HCT116 (cell line): Measurements from ENCODE around the gene TCF23. TPM values are rescaled to one million over a fixed set of nuclear protein-coding genes. Genes with fewer than 3 reads are reported as not detected.
A peak's percentile ranks its signal among the peaks of the same experiment; 100 is the strongest.

Source experiments
- ATAC-seq: fragments of 200-7000 bp; cut with Tn5 transposase; 2 replicates; pipeline ENCODE4 v1.9.1; 2020; ENCODE audit warnings: mild to moderate bottlenecking, moderate library complexity
- BruUV-seq: library from RNA; stranded (reverse); fragments of 400-500 nt; replicated peaks from 2 replicates; lab custom pipeline; 2021; lab: Mats Ljungman, UMichigan
- CTCF ChIA-PET: fragments of 300-600 bp; sonication (Branson Sonifier 250); formaldehyde crosslinking; loops from one replicate; lab custom pipeline; 2021; ENCODE audit warnings: antibody characterized with exemption; lab: Charles Lee
- POLR2A ChIA-PET: fragments of 300-600, 350-600 bp; sonication (Branson Sonifier 250); formaldehyde crosslinking; loops from one replicate; lab custom pipeline; 2021; ENCODE audit warnings: antibody characterized with exemption; lab: Charles Lee
- RAD21 ChIA-PET, 2 experiments: fragments of 300-600 bp; sonication (Branson Sonifier 250); formaldehyde crosslinking; loops; one replicate each; lab custom pipeline; 2023; ENCODE audit warnings: low total read pairs in 2 of 2; ENCODE audit not compliant: uncharacterized antibody in 2 of 2, unreplicated experiment in 2 of 2, low non-redundant PET in 1 of 2; lab: Charles Lee
- DNase-seq: peaks from one replicate; pipeline ENCODE4 v3.0.0-alpha.2; 2010; ENCODE audit warnings: low read depth, low spot score
- H2AFZ ChIP-seq: fragments of 200-600 bp; shearing (Covaris generic), sonication (generic); 2 replicates; pipeline ENCODE4 v1.6.1; 2017; ENCODE audit warnings: low read depth, mixed run types, mixed read lengths, antibody characterized with exemption, low read length; ENCODE audit not compliant: poor library complexity, severe bottlenecking
- H3K27ac ChIP-seq: 2 replicates; pipeline ENCODE4 v1.5.1; 2012; ENCODE audit warnings: low read depth, low read length
- H3K27me3 ChIP-seq: fragments of 200-600 bp; sonication (generic); 2 replicates; pipeline ENCODE4 v1.6.1; 2016; ENCODE audit warnings: mixed run types, low read length, mixed read lengths; ENCODE audit not compliant: insufficient read depth
- H3K36me3 ChIP-seq, 2 experiments: fragments of 200-500 bp in 1 of 2; fragments of 200-600 bp in 1 of 2; sonication (Bioruptor generic) in 1 of 2; sonication (generic) in 1 of 2; 2 replicates each; pipeline versions ENCODE4 v1.5.1 to v1.6.1; 2014 to 2016; ENCODE audit warnings: low read length in 2 of 2, inconsistent platforms in 1 of 2, mixed read lengths in 1 of 2, mixed run types in 1 of 2; ENCODE audit not compliant: insufficient read depth in 2 of 2, control insufficient read depth in 1 of 2
- H3K4me1 ChIP-seq, 2 experiments: fragments of 200-600 bp in 1 of 2; sonication (generic) in 1 of 2; 2 replicates each; pipeline versions ENCODE4 v1.5.1 to v1.6.1; 2012 to 2017; ENCODE audit warnings: low read length in 2 of 2, inconsistent platforms in 1 of 2, mild to moderate bottlenecking in 1 of 2, mixed read lengths in 1 of 2, mixed run types in 1 of 2, moderate library complexity in 1 of 2; ENCODE audit not compliant: insufficient read depth in 2 of 2, control insufficient read depth in 1 of 2
- H3K4me2 ChIP-seq: fragments of 200-600 bp; sonication (generic); 2 replicates; pipeline ENCODE4 v1.6.1; 2017; ENCODE audit warnings: mixed run types, low read length, mixed read lengths
- H3K4me3 ChIP-seq, 2 experiments: fragments of 200-600 bp in 1 of 2; sonication (generic) in 1 of 2; replicated peaks in 1 of 2; 2 replicates each; pipeline ENCODE4 v1.5.1; 2011 to 2016; ENCODE audit warnings: low read length in 2 of 2, control low read depth in 1 of 2, low read depth in 1 of 2, mild to moderate bottlenecking in 1 of 2, mixed read lengths in 1 of 2, mixed run types in 1 of 2
- H3K79me2 ChIP-seq: fragments of 200-600 bp; sonication (generic); 2 replicates; pipeline ENCODE4 v1.6.1; 2017; ENCODE audit warnings: mild to moderate bottlenecking, mixed run types, low read length, moderate library complexity, mixed read lengths; ENCODE audit not compliant: insufficient read depth
- H3K9ac ChIP-seq: fragments of 200-600 bp; sonication (generic); 2 replicates; pipeline ENCODE4 v1.6.1; 2016; ENCODE audit warnings: low read length, mixed read lengths
- H3K9me2 ChIP-seq: fragments of 200-600 bp; sonication (generic), shearing (Covaris generic); 2 replicates; pipeline ENCODE4 v1.6.1; 2017; ENCODE audit warnings: mixed run types, mild to moderate bottlenecking, moderate library complexity; ENCODE audit not compliant: insufficient read depth
- H3K9me3 ChIP-seq, 2 experiments: fragments of 200-500 bp in 1 of 2; fragments of 200-600 bp in 1 of 2; sonication (Bioruptor generic) in 1 of 2; sonication (generic) in 1 of 2; 2 replicates each; pipeline ENCODE4 v1.6.1; 2014 to 2017; ENCODE audit warnings: low read length in 2 of 2, mixed read lengths in 2 of 2, inconsistent platforms in 1 of 2, low read depth in 1 of 2, mild to moderate bottlenecking in 1 of 2, mixed run types in 1 of 2, moderate library complexity in 1 of 2; ENCODE audit not compliant: control insufficient read depth in 1 of 2, insufficient read depth in 1 of 2
- H4K20me1 ChIP-seq: fragments of 200-600 bp; sonication (generic), shearing (Covaris generic); 2 replicates; pipeline ENCODE4 v1.6.1; 2017; ENCODE audit warnings: mixed run types, mild to moderate bottlenecking, moderate library complexity; ENCODE audit not compliant: insufficient read depth
- CBX3 ChIP-seq: IDR thresholded peaks from 2 replicates; pipeline ENCODE4 v1.6.1; 2012; ENCODE audit warnings: low read depth
- CEBPB ChIP-seq: IDR thresholded peaks from 2 replicates; pipeline ENCODE4 v1.6.1; 2012; ENCODE audit warnings: low read depth
- ELF1 ChIP-seq: IDR thresholded peaks from 2 replicates; pipeline ENCODE4 v1.6.1; 2012; ENCODE audit warnings: low read depth, borderline replicate concordance
- EZH2 ChIP-seq: fragments of 200-600 bp; sonication (generic); IDR thresholded peaks from 2 replicates; pipeline ENCODE4 v1.6.1; 2017; ENCODE audit warnings: antibody characterized with exemption, mixed run types
- EZH2phosphoT487 ChIP-seq: fragments of 200-600 bp; IDR thresholded peaks from 2 replicates; pipeline ENCODE4 v1.6.1; 2018; ENCODE audit warnings: antibody characterized with exemption, borderline replicate concordance
- FOSL1 ChIP-seq: IDR thresholded peaks from 2 replicates; pipeline ENCODE4 v1.6.1; 2012; ENCODE audit warnings: low read depth
- JUND ChIP-seq: IDR thresholded peaks from 2 replicates; pipeline ENCODE4 v1.6.1; 2012
- POLR2A ChIP-seq: IDR thresholded peaks from 2 replicates; pipeline ENCODE4 v1.7.0; 2011; ENCODE audit warnings: borderline replicate concordance; ENCODE audit not compliant: insufficient read depth, insufficient read length; ENCODE audit errors: extremely low read depth
- POLR2AphosphoS5 ChIP-seq: IDR thresholded peaks from 2 replicates; pipeline ENCODE4 v1.6.1; 2011; ENCODE audit warnings: mild to moderate bottlenecking, low read depth, low read length, moderate library complexity
- SIN3A ChIP-seq: IDR thresholded peaks from 2 replicates; pipeline ENCODE4 v1.6.1; 2012; ENCODE audit warnings: low read depth
- SP1 ChIP-seq: IDR thresholded peaks from 2 replicates; pipeline ENCODE4 v1.6.1; 2012; ENCODE audit warnings: low read depth
- SRF ChIP-seq: IDR thresholded peaks from 2 replicates; pipeline ENCODE4 v1.6.1; 2012; ENCODE audit warnings: low read depth
- TCF7L2 ChIP-seq: IDR thresholded peaks from 2 replicates; pipeline ENCODE4 v1.7.0; 2011; ENCODE audit warnings: borderline replicate concordance, inconsistent platforms; ENCODE audit not compliant: insufficient read depth, insufficient read length; ENCODE audit errors: extremely low read depth
- ZNF274 ChIP-seq: fragments of 200-500 bp; sonication (Bioruptor generic); IDR thresholded peaks from 2 replicates; pipeline ENCODE4 v1.6.1; 2014; ENCODE audit warnings: mild to moderate bottlenecking, low read depth, low read length, inconsistent platforms
- intact Hi-C: fragments of 100-400 bp; cut with micrococcal nuclease; formaldehyde crosslinking; loops from 2 replicates; pipeline ENCODE4 v1.10.0; 2022
- total RNA-seq: library from RNA; stranded (reverse); gene quantifications from one replicate; pipeline ENCODE4 v1.2.1, GENCODE V29; 2021; ENCODE audit not compliant: unreplicated experiment
- TF ChIP-seq, protein P1 (sequence below): IDR thresholded peaks from 2 replicates; pipeline ENCODE4 v1.6.1; 2012
- TF ChIP-seq, protein P2 (sequence below): IDR thresholded peaks from 2 replicates; pipeline ENCODE4 v1.6.1; 2012; ENCODE audit warnings: low read depth

Gene TCF23
- total RNA-seq, 1 experiment from 2014 or later = not detected

DNA sequence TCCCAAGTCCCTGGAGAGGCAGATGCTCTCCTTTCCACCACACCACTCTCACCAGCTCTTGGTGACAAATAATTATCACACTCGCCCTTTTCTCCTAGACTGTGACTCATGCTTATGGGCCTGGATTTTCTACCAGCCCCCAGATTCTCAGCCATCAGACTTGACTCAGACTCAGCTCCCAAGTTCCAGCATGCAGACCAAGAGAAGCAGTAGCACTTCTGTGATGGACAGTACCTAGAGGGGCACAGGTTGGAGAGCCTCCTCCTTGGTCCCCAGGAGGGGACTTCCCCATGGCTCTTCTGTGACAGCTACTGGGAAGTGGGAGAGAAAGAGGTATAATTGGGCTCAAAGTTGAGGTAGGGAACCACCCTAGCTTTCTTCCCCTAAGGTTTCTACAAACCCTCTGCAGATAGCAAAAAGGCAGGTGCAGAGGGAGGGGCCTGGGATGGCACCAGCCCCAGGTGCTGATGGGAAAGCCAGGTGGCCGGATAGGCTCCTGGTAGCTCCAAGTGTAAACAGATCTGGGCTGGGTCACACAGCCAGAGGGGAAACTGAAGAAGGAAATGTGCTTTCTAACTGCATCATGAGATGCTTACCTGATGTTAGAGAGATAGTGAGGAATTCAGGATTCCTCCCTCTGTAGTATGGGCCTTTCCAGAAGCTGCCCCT, 4.1 kb downstream of the TCF23 start:
- ChIA-PET CTCF (interaction anchor here (1.0 to 2.2 kb wide), 2 partner anchors 17 to 126 kb away, joined by 3 to 10 read pairs; no protein-coding TSS in a partner anchor), POLR2A (interaction anchor here (1.4 kb wide), 1 partner anchor 22 kb away, joined by 4 read pairs; no protein-coding TSS in a partner anchor), RAD21 (no interaction called here)
- no peak overlapping the region for H2AFZ ChIP-seq
- H3K4me3 ChIP-seq = no peak overlapping the region
- no peaks in the 10 kb centered on the region for H3K9me2 ChIP-seq
- H3K27me3 ChIP-seq = no peaks in the 10 kb centered on the region
- no peaks in the 10 kb centered on the region for H3K9me3 ChIP-seq
- H3K4me2 ChIP-seq = peak overlapping the region; percentile 5; the same call in 1 of the 2 replicates
- no TSS peak for BruUV-seq
- TF ChIP-seq, protein P1, sequence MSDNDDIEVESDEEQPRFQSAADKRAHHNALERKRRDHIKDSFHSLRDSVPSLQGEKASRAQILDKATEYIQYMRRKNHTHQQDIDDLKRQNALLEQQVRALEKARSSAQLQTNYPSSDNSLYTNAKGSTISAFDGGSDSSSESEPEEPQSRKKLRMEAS = no peak
- no peak for TF ChIP-seq POLR2AphosphoS5
- no peak for TF ChIP-seq EZH2phosphoT487
- TF ChIP-seq FOSL1 = no peak
- TF ChIP-seq CBX3 = no peak
- no peak for TF ChIP-seq ZNF274
- H3K27ac ChIP-seq = no peak overlapping the region
- ATAC-seq = peak; percentile 27; the same call in 1 of the 2 replicates
- no peaks in the 10 kb centered on the region for H4K20me1 ChIP-seq
- no peaks in the 10 kb centered on the region for H3K36me3 ChIP-seq
- no peak for DNase-seq
- H3K79me2 ChIP-seq = no peaks in the 10 kb centered on the region
- intact Hi-C loops = no loop called here
- H3K9ac ChIP-seq = no peak overlapping the region
- H3K4me1 ChIP-seq = peaks cover 0 to 17% of the 10 kb centered on the region in 2 experiments; a peak in 2 of 4 replicates

DNA sequence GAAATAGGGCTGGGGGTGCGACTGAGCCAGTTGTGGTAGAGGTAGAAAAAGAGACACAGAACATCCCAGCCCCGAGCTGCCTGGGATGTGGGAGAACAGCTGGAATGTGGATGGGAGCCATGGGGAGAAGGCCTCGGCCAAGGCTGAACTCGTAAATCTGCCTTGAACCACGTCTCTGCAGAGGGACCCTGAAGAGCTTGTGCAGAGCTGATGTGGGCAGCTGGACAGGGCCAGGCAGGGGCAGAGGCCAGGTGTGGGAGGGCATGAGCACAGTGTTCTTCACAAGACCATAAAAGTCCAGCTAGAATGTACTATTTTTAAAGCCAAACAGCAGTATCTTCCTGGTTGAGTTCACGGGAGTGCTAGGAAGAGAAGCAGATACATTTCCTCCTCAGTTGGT, 5.7 kb downstream of the TCF23 start:
- Histone ChIP-seq H3K27me3 (no peaks in the 10 kb centered on the region), H3K9me2 (no peaks in the 10 kb centered on the region), H3K4me3 (no peak overlapping the region), H3K4me2 (no peak overlapping the region), H3K9me3 (no peaks in the 10 kb centered on the region), H3K27ac (no peak overlapping the region), H3K79me2 (no peaks in the 10 kb centered on the region), H3K4me1 (peaks cover 0 to 17% of the 10 kb centered on the region in 2 experiments; a peak in 2 of 4 replicates), H3K9ac (no peak overlapping the region), H3K36me3 (no peaks in the 10 kb centered on the region), H4K20me1 (no peaks in the 10 kb centered on the region), H2AFZ (no peak overlapping the region)
- ATAC-seq (no peak), DNase-seq (no peak)
- RAD21 ChIA-PET = no interaction called here
- no TSS peak for BruUV-seq
- TF ChIP-seq POLR2AphosphoS5 (no peak), CBX3 (no peak), JUND (no peak), ZNF274 (no peak), ELF1 (no peak), CEBPB (no peak), EZH2 (no peak), FOSL1 (no peak), SRF (no peak), SIN3A (no peak), EZH2phosphoT487 (no peak), POLR2A (no peak), TCF7L2 (no peak), SP1 (no peak)
- TF ChIP-seq, protein P2, sequence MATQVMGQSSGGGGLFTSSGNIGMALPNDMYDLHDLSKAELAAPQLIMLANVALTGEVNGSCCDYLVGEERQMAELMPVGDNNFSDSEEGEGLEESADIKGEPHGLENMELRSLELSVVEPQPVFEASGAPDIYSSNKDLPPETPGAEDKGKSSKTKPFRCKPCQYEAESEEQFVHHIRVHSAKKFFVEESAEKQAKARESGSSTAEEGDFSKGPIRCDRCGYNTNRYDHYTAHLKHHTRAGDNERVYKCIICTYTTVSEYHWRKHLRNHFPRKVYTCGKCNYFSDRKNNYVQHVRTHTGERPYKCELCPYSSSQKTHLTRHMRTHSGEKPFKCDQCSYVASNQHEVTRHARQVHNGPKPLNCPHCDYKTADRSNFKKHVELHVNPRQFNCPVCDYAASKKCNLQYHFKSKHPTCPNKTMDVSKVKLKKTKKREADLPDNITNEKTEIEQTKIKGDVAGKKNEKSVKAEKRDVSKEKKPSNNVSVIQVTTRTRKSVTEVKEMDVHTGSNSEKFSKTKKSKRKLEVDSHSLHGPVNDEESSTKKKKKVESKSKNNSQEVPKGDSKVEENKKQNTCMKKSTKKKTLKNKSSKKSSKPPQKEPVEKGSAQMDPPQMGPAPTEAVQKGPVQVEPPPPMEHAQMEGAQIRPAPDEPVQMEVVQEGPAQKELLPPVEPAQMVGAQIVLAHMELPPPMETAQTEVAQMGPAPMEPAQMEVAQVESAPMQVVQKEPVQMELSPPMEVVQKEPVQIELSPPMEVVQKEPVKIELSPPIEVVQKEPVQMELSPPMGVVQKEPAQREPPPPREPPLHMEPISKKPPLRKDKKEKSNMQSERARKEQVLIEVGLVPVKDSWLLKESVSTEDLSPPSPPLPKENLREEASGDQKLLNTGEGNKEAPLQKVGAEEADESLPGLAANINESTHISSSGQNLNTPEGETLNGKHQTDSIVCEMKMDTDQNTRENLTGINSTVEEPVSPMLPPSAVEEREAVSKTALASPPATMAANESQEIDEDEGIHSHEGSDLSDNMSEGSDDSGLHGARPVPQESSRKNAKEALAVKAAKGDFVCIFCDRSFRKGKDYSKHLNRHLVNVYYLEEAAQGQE = no peak
- TF ChIP-seq, protein P1 = no peak
- intact Hi-C loops = no loop called here
- CTCF ChIA-PET = interaction anchor here (0.9 kb wide), 1 partner anchor 15 kb away, joined by 5 read pairs; no protein-coding TSS in a partner anchor
- POLR2A ChIA-PET = no interaction called here
